ENCODE results near the gene OGFOD2. TPM values are rescaled to one million over a fixed set of nuclear protein-coding genes. Genes with fewer than 3 reads are reported as not detected.

OGFOD2 gene
- total RNA-seq, 2 donors from 2014 or later, result 7.6 to 9.6 TPM

GRCh38 chr12:122969676-122970075, 5.4 kb upstream of the OGFOD2 start:
- no peak for DNase-seq (ENCODE audit: low spot score)
- intact Hi-C loops (cut with DNase I), result loop anchor here (5.0 to 10.0 kb wide), 2 partner anchors 183 to 185 kb away; partner anchors contain the start of gene PITPNM2 (in 2 of the 2)

GRCh38 chr12:122974274-122974891, 661 bp upstream of the OGFOD2 start:
- DNase-seq (ENCODE audit: low spot score), result peak; percentile 99
- intact Hi-C loops (cut with DNase I), result loop anchor here (5.0 to 10.0 kb wide), 2 partner anchors 178 to 180 kb away; partner anchors contain the start of gene PITPNM2 (in 2 of the 2)

GRCh38 chr12:122975790-122976647, 975 bp downstream of the OGFOD2 start:
- DNase-seq (ENCODE audit: low spot score), result no peak
- intact Hi-C loops (cut with DNase I), result loop anchor here in 1 of 2 donors (10.0 kb wide), 1 partner anchor 179 kb away; the partner anchor contains the start of gene PITPNM2

GRCh38 chr12:122976648-122976975, 1.6 kb downstream of the OGFOD2 start:
- intact Hi-C loops (cut with DNase I), result loop anchor here in 1 of 2 donors (10.0 kb wide), 1 partner anchor 178 kb away; the partner anchor contains the start of gene PITPNM2
- DNase-seq (ENCODE audit: low spot score), result no peak

GRCh38 chr12:122977153-122977552, 2.1 kb downstream of the OGFOD2 start:
- intact Hi-C loops (cut with DNase I), result loop anchor here in 1 of 2 donors (10.0 kb wide), 1 partner anchor 178 kb away; the partner anchor contains the start of gene PITPNM2
- DNase-seq (ENCODE audit: low spot score), result no peak

- no peak for DNase-seq (ENCODE audit: low spot score)
- intact Hi-C loops (cut with DNase I), result loop anchor here in 1 of 2 donors (10.0 kb wide), 1 partner anchor 177 kb away; the partner anchor contains the start of gene PITPNM2
Observed at GRCh38 chr12:122977655-122978392, 2.8 kb downstream of the OGFOD2 start.

GRCh38 chr12:122978507-122978955, 3.5 kb downstream of the OGFOD2 start:
- intact Hi-C loops (cut with DNase I), result loop anchor here in 1 of 2 donors (10.0 kb wide), 1 partner anchor 176 kb away; the partner anchor contains the start of gene PITPNM2
- DNase-seq (ENCODE audit: low spot score), result no peak

- intact Hi-C loops (cut with DNase I), result loop anchor here in 1 of 2 donors (10.0 kb wide), 1 partner anchor 176 kb away; the partner anchor contains the start of gene PITPNM2
- no peak for DNase-seq (ENCODE audit: low spot score)
Observed at GRCh38 chr12:122979001-122979907, 4.2 kb downstream of the OGFOD2 start.

- DNase-seq (ENCODE audit: low spot score), result no peak
- intact Hi-C loops (cut with DNase I), result loop anchor here (5.0 to 10.0 kb wide), 2 partner anchors 175 to 257 kb away; partner anchors contain the start of gene PITPNM2 (in 1 of the 2)
Observed at GRCh38 chr12:122979908-122980182, 4.8 kb downstream of the OGFOD2 start.

- peak; percentile 90 for DNase-seq (ENCODE audit: low spot score)
- intact Hi-C loops (cut with DNase I), result loop anchor here in 1 of 2 donors (5.0 kb wide), 1 partner anchor 257 kb away; no protein-coding TSS in a partner anchor
Observed at GRCh38 chr12:122980183-122981035, 5.4 kb downstream of the OGFOD2 start, which contains the start of gene ARL6IP4. Gene ARL6IP4, plus strand, starts transcription at chr12:122980681. Its CDS starts 459 bp downstream, at chr12:122981140.

GRCh38 chr12:122981036-122981471, 6.0 kb downstream of the OGFOD2 start:
- DNase-seq (ENCODE audit: low spot score), result no peak
- intact Hi-C loops (cut with DNase I), result loop anchor here in 1 of 2 donors (5.0 kb wide), 1 partner anchor 256 kb away; no protein-coding TSS in a partner anchor

GRCh38 chr12:122981587-122982476, 6.8 kb downstream of the OGFOD2 start:
- intact Hi-C loops (cut with DNase I), result loop anchor here in 1 of 2 donors (5.0 kb wide), 1 partner anchor 255 kb away; no protein-coding TSS in a partner anchor
- DNase-seq (ENCODE audit: low spot score), result no peak

GRCh38 chr12:122982477-122982815, 7.4 kb downstream of the OGFOD2 start:
- intact Hi-C loops (cut with DNase I), result loop anchor here in 1 of 2 donors (5.0 kb wide), 1 partner anchor 255 kb away; no protein-coding TSS in a partner anchor
- no peak for DNase-seq (ENCODE audit: low spot score)

- intact Hi-C loops (cut with DNase I), result loop anchor here in 1 of 2 donors (5.0 kb wide), 1 partner anchor 254 kb away; no protein-coding TSS in a partner anchor
- DNase-seq (ENCODE audit: low spot score), result no peak
Observed at GRCh38 chr12:122982963-122983788, 8.1 kb downstream of the OGFOD2 start.

Data from posterior vena cava (tissue), 2 donors.